WTC11 (cell line): ENCODE data around the gene PAX8. TPM values are rescaled to one million over a fixed set of nuclear protein-coding genes. Genes with fewer than 3 reads are reported as not detected.

Experiments used
- ATAC-seq: fragments of 200-7000 bp; cut with Tn5 transposase; 2 replicates; pipeline ENCODE4 v1.10.0; 2021; ENCODE audit warnings: mild to moderate bottlenecking, moderate library complexity
- CTCF ChIA-PET: fragments of 300-600 bp; sonication (Branson Sonifier 250); formaldehyde crosslinking; loops from one replicate; lab custom pipeline; 2021; ENCODE audit warnings: antibody characterized with exemption; lab: Charles Lee
- POLR2A ChIA-PET: fragments of 350-600 bp; sonication (Branson Sonifier 250); formaldehyde crosslinking; loops from one replicate; lab custom pipeline; 2021; ENCODE audit warnings: antibody characterized with exemption; lab: Charles Lee
- DNase-seq: peaks from one replicate; pipeline ENCODE4 v3.0.0; 2021; ENCODE audit warnings: low spot score
- H3K27ac Mint-ChIP-seq: 2 replicates; pipeline ENCODE4 v1.8.0; 2021; ENCODE audit warnings: mixed read lengths
- H3K27me3 Mint-ChIP-seq: 2 replicates; pipeline ENCODE4 v1.8.0; 2021; ENCODE audit warnings: low read depth, mild to moderate bottlenecking, moderate library complexity, mixed read lengths
- H3K36me3 Mint-ChIP-seq: 2 replicates; pipeline ENCODE4 v1.8.0; 2021; ENCODE audit warnings: mixed read lengths
- H3K4me1 Mint-ChIP-seq: 2 replicates; pipeline ENCODE4 v1.8.0; 2022; ENCODE audit warnings: mixed read lengths
- H3K4me3 Mint-ChIP-seq: 2 replicates; pipeline ENCODE4 v1.8.0; 2021; ENCODE audit warnings: mild to moderate bottlenecking, moderate library complexity, mixed read lengths
- H3K9me3 Mint-ChIP-seq: 2 replicates; pipeline ENCODE4 v1.8.0; 2021; ENCODE audit warnings: mixed read lengths
- CREM ChIP-seq: sonication (generic); formaldehyde crosslinking; IDR thresholded peaks from 2 replicates; pipeline ENCODE4 v1.8.1; 2022; ENCODE audit warnings: mild to moderate bottlenecking, missing genetic modification reagents, moderate library complexity
- ELF4 ChIP-seq: sonication (generic); formaldehyde crosslinking; IDR thresholded peaks from 2 replicates; pipeline ENCODE4 v1.8.1; 2022; ENCODE audit warnings: low read depth, mild to moderate bottlenecking, moderate library complexity, missing genetic modification reagents
- ESRRA ChIP-seq: sonication (generic); formaldehyde crosslinking; IDR thresholded peaks from 2 replicates; pipeline ENCODE4 v1.8.1; 2022; ENCODE audit warnings: mild to moderate bottlenecking, missing genetic modification reagents, borderline replicate concordance
- GABPB1 ChIP-seq: sonication (generic); formaldehyde crosslinking; IDR thresholded peaks from 2 replicates; pipeline ENCODE4 v1.8.1; 2023; ENCODE audit warnings: mild to moderate bottlenecking, missing genetic modification reagents
- RELA ChIP-seq: sonication (generic); formaldehyde crosslinking; IDR thresholded peaks from 2 replicates; pipeline ENCODE4 v1.8.1; 2022; ENCODE audit warnings: missing genetic modification reagents, mild to moderate bottlenecking, borderline replicate concordance
- SOX15 ChIP-seq: fragments of 250-450 bp; sonication (Bioruptor Pico); IDR thresholded peaks from 2 replicates; pipeline ENCODE4 v1.9.0; 2021; ENCODE audit warnings: mild to moderate bottlenecking
- TEAD1 ChIP-seq: sonication (generic); formaldehyde crosslinking; IDR thresholded peaks from 2 replicates; pipeline ENCODE4 v1.8.0; 2022; ENCODE audit warnings: mild to moderate bottlenecking, missing genetic modification reagents
- ZNF219 ChIP-seq: sonication (generic); formaldehyde crosslinking; IDR thresholded peaks from 2 replicates; pipeline ENCODE4 v1.8.0; 2023; ENCODE audit warnings: missing genetic modification reagents, mild to moderate bottlenecking, borderline replicate concordance
- total RNA-seq: library from RNA; stranded (reverse); gene quantifications from 3 replicates; pipeline ENCODE4 v1.2.3, GENCODE V29; 2021
- TF ChIP-seq, protein P1 (sequence below): sonication (generic); formaldehyde crosslinking; IDR thresholded peaks from 2 replicates; pipeline ENCODE4 v1.8.0; 2022; ENCODE audit warnings: mild to moderate bottlenecking, missing genetic modification reagents
- TF ChIP-seq, protein P2 (sequence below): sonication (generic); formaldehyde crosslinking; IDR thresholded peaks from 2 replicates; pipeline ENCODE4 v1.8.1; 2022; ENCODE audit warnings: mild to moderate bottlenecking, moderate library complexity, missing genetic modification reagents
- TF ChIP-seq, protein P3 (sequence below): sonication (generic); formaldehyde crosslinking; IDR thresholded peaks from 2 replicates; pipeline ENCODE4 v1.8.0; 2023; ENCODE audit warnings: missing genetic modification reagents, mild to moderate bottlenecking, borderline replicate concordance
- TF ChIP-seq, protein P4 (sequence below): sonication (generic); formaldehyde crosslinking; conservative IDR thresholded peaks from 2 replicates; pipeline ENCODE4 v1.8.1; 2023; ENCODE audit warnings: mild to moderate bottlenecking, low read depth, missing genetic modification reagents, moderate library complexity

PAX8 gene
- total RNA-seq, 1 experiment from 2014 or later, result 0.35 TPM

DNA sequence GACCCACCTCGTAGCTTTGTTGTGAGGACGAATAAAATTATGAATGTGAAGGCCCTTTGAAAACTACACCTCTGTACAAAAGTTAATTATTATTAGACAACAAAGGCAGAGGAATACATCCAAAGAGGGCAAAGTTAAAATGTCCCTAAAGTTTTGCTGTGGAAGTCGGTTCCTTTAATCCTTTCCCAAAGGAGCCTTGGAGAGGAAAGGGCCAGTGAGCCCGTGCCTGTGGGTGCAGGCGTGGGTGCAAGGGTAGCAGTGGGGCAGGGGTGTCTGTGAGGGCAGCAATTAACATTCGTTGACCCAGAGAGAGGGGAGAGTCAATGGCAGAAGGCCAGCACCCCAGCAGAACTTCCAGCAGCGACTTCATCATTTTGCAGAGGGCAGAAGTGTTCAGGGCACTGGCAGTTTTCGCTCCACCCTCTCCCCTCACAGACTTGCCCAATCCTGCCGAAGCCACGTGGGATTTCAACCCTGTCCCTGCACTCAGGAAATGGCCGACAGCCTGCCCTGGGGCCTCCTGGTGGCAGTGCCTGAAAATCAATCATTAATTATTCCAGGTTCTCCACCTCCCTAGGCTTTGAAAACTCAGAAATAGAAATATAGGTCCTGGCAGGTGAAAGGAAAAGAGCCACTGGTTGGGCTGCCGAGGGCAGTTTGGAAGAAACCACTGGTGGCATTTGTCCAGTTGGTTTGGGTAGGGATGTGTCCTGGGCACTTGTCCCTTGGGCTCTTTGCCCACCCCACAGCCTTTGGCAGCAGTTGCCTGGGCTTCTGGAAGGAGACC lies 4.2 kb upstream of the PAX8 start:
- H3K36me3 Mint-ChIP-seq, result no peaks in the 10 kb centered on the region
- DNase-seq, result peak; percentile 24
- H3K4me3 Mint-ChIP-seq, result no peak overlapping the region
- peak; percentile 62 for ATAC-seq
- TF ChIP-seq GABPB1 (CRISPR knock-in tag) (peak; percentile 67; the same call in 1 of the 2 replicates), RELA (no peak)
- ChIA-PET POLR2A (interaction anchor here (0.6 kb wide), 1 partner anchor 10 kb away, joined by 3 read pairs; no protein-coding TSS in a partner anchor), CTCF (interaction anchor here (0.7 to 1.4 kb wide), 8 partner anchors 10 to 108 kb away, joined by 3 to 8 read pairs (median 4); no protein-coding TSS in a partner anchor)
- H3K4me1 Mint-ChIP-seq, result peaks cover 20% of the 10 kb centered on the region
- H3K9me3 Mint-ChIP-seq, result no peaks in the 10 kb centered on the region
- H3K27me3 Mint-ChIP-seq, result peaks cover 84% of the 10 kb centered on the region
- no peak overlapping the region for H3K27ac Mint-ChIP-seq

DNA sequence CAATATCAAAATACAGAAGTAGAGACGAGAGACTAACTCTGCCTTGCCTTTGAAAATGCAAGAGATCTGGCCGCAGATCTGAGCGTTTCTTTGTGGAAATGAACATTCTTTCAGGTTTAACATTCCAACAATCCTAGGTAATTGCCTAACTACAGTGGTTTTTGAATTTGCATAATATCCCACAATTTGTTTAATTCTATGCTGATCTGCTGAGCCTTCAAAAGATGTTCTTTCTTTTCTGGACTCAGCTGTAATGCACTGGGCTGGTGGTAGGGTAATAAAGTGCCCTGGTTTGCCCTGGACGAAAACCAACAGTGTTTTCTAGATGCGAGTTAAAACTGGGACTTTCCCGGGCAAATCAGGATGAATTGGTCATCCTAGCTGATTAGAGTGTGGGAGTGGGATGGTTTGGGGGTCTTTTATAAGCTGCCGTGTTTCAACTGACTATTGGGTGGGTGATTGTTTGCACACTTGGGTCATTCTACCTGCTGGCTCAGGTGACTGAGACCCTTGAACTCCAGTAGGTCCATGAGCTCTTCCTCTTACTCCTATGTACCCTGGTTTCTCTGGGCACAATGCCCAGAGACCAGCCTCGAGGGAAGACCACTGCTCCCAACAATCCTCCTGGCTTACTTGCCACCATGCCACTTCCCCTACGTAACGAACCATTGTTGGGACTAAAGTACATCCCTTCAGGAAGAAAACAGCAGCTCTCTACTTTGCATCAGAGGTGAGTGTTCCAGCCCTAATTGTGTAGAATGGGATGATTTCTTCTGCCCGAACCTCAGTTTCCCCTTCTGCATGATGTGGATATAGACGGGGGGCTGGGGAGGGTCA lies 3.4 kb upstream of the PAX8 start:
- Mint-ChIP-seq H3K27ac (no peak overlapping the region), H3K9me3 (no peaks in the 10 kb centered on the region), H3K27me3 (peaks cover 84% of the 10 kb centered on the region), H3K4me3 (no peak overlapping the region), H3K4me1 (peaks cover 20% of the 10 kb centered on the region), H3K36me3 (no peaks in the 10 kb centered on the region)
- DNase-seq (no peak), ATAC-seq (no peak)
- POLR2A ChIA-PET, result no interaction called here
- CTCF ChIA-PET, result interaction anchor here (0.7 to 1.3 kb wide), 4 partner anchors 9 to 202 kb away, joined by 3 to 5 read pairs (median 4); no protein-coding TSS in a partner anchor
- TF ChIP-seq, protein P1, sequence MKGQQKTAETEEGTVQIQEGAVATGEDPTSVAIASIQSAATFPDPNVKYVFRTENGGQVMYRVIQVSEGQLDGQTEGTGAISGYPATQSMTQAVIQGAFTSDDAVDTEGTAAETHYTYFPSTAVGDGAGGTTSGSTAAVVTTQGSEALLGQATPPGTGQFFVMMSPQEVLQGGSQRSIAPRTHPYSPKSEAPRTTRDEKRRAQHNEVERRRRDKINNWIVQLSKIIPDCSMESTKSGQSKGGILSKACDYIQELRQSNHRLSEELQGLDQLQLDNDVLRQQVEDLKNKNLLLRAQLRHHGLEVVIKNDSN (CRISPR knock-in tag), result no peak
- TF ChIP-seq, protein P2, sequence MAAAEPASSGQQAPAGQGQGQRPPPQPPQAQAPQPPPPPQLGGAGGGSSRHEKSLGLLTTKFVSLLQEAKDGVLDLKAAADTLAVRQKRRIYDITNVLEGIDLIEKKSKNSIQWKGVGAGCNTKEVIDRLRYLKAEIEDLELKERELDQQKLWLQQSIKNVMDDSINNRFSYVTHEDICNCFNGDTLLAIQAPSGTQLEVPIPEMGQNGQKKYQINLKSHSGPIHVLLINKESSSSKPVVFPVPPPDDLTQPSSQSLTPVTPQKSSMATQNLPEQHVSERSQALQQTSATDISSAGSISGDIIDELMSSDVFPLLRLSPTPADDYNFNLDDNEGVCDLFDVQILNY (CRISPR knock-in tag), result no peak
- TF ChIP-seq TEAD1 (CRISPR knock-in tag), result no peak
- TF ChIP-seq GABPB1 (CRISPR knock-in tag), result no peak
- TF ChIP-seq, protein P3, sequence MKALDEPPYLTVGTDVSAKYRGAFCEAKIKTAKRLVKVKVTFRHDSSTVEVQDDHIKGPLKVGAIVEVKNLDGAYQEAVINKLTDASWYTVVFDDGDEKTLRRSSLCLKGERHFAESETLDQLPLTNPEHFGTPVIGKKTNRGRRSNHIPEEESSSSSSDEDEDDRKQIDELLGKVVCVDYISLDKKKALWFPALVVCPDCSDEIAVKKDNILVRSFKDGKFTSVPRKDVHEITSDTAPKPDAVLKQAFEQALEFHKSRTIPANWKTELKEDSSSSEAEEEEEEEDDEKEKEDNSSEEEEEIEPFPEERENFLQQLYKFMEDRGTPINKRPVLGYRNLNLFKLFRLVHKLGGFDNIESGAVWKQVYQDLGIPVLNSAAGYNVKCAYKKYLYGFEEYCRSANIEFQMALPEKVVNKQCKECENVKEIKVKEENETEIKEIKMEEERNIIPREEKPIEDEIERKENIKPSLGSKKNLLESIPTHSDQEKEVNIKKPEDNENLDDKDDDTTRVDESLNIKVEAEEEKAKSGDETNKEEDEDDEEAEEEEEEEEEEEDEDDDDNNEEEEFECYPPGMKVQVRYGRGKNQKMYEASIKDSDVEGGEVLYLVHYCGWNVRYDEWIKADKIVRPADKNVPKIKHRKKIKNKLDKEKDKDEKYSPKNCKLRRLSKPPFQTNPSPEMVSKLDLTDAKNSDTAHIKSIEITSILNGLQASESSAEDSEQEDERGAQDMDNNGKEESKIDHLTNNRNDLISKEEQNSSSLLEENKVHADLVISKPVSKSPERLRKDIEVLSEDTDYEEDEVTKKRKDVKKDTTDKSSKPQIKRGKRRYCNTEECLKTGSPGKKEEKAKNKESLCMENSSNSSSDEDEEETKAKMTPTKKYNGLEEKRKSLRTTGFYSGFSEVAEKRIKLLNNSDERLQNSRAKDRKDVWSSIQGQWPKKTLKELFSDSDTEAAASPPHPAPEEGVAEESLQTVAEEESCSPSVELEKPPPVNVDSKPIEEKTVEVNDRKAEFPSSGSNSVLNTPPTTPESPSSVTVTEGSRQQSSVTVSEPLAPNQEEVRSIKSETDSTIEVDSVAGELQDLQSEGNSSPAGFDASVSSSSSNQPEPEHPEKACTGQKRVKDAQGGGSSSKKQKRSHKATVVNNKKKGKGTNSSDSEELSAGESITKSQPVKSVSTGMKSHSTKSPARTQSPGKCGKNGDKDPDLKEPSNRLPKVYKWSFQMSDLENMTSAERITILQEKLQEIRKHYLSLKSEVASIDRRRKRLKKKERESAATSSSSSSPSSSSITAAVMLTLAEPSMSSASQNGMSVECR (CRISPR knock-in tag), result no peak
- TF ChIP-seq, protein P4, sequence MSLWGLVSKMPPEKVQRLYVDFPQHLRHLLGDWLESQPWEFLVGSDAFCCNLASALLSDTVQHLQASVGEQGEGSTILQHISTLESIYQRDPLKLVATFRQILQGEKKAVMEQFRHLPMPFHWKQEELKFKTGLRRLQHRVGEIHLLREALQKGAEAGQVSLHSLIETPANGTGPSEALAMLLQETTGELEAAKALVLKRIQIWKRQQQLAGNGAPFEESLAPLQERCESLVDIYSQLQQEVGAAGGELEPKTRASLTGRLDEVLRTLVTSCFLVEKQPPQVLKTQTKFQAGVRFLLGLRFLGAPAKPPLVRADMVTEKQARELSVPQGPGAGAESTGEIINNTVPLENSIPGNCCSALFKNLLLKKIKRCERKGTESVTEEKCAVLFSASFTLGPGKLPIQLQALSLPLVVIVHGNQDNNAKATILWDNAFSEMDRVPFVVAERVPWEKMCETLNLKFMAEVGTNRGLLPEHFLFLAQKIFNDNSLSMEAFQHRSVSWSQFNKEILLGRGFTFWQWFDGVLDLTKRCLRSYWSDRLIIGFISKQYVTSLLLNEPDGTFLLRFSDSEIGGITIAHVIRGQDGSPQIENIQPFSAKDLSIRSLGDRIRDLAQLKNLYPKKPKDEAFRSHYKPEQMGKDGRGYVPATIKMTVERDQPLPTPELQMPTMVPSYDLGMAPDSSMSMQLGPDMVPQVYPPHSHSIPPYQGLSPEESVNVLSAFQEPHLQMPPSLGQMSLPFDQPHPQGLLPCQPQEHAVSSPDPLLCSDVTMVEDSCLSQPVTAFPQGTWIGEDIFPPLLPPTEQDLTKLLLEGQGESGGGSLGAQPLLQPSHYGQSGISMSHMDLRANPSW (CRISPR knock-in tag), result no peak
- no peak for TF ChIP-seq ZNF219 (CRISPR knock-in tag)
- no peak for TF ChIP-seq SOX15 (CRISPR knock-in tag)
- no peak for TF ChIP-seq ELF4 (CRISPR knock-in tag)
- TF ChIP-seq CREM, result no peak
- no peak for TF ChIP-seq ESRRA (CRISPR knock-in tag)
